SK-N-SH (cell line): ENCODE data around the gene FAM72D.
"Not testable (repeated sequence)": the region's sequence is repeated elsewhere in the genome, so short reads cannot be mapped to it uniquely, and the experiment has no call there.

ENCODE experiments used
- CHD2 ChIP-seq: fragments of 150-350 bp; IDR thresholded peaks from 2 replicates; pipeline ENCODE4 v1.6.1; 2018; ENCODE audit warnings: low read length; ENCODE audit not compliant: partially characterized antibody
- CTCF ChIP-seq: fragments of 200-600 bp; sonication (generic); IDR thresholded peaks from 2 replicates; pipeline ENCODE4 v1.6.1; 2017; ENCODE audit warnings: antibody characterized with exemption, mild to moderate bottlenecking, moderate library complexity
- EP300 ChIP-seq, 2 experiments: IDR thresholded peaks; 2 replicates each; pipeline versions ENCODE4 v1.4.0 to v1.6.1; 2012; ENCODE audit warnings: borderline replicate concordance in 1 of 2, low read depth in 1 of 2, low read length in 1 of 2
- EZH2phosphoT487 ChIP-seq: fragments of 200-600 bp; sonication (generic); IDR thresholded peaks from 2 replicates; pipeline ENCODE4 v1.6.1; 2017; ENCODE audit warnings: low read depth, mixed run types, mild to moderate bottlenecking, antibody characterized with exemption, moderate library complexity, borderline replicate concordance
- FOXM1 ChIP-seq: IDR thresholded peaks from 2 replicates; pipeline ENCODE4 v1.4.0; 2012; ENCODE audit warnings: low read depth, mild to moderate bottlenecking
- NRF1 ChIP-seq: IDR thresholded peaks from 2 replicates; pipeline ENCODE4 v1.6.1; 2012; ENCODE audit warnings: low read depth, mild to moderate bottlenecking, low read length
- POLR2AphosphoS5 ChIP-seq: IDR thresholded peaks from 2 replicates; pipeline ENCODE4 v1.6.1; 2012; ENCODE audit warnings: low read depth, low read length
- RAD21 ChIP-seq: IDR thresholded peaks from 2 replicates; pipeline ENCODE4 v1.6.1; 2012; ENCODE audit warnings: mild to moderate bottlenecking, low read length
- SIN3A ChIP-seq: IDR thresholded peaks from 2 replicates; pipeline ENCODE4 v1.6.1; 2012; ENCODE audit warnings: low read depth, mild to moderate bottlenecking, low read length, moderate library complexity, borderline replicate concordance
- TCF12 ChIP-seq: IDR thresholded peaks from 2 replicates; pipeline ENCODE4 v1.4.0; 2012
- YY1 ChIP-seq: IDR thresholded peaks from 2 replicates; pipeline ENCODE4 v1.4.0; 2012; ENCODE audit warnings: low read depth, mild to moderate bottlenecking
- TF ChIP-seq, protein P1 (sequence below): fragments of 150-350 bp; IDR thresholded peaks from 2 replicates; pipeline ENCODE4 v1.6.1; 2016; ENCODE audit warnings: mild to moderate bottlenecking, low read depth, low read length
- TF ChIP-seq, protein P2 (sequence below): IDR thresholded peaks from 2 replicates; pipeline ENCODE4 v1.6.1; 2012; ENCODE audit warnings: mild to moderate bottlenecking, low read depth, low read length, moderate library complexity

GRCh38 chr1:145127144-145127543, 31.4 kb downstream of the FAM72D start:
- not testable (repeated sequence) for TF ChIP-seq CTCF; EZH2phosphoT487; SIN3A; FOXM1; POLR2AphosphoS5; RAD21; YY1; CHD2; EP300 (IDR thresholded peaks at IDR 0.05; ENCODE audit: borderline replicate concordance in 1 of 2, low read depth in 1 of 2, low read length in 1 of 2); TCF12; NRF1
- TF ChIP-seq, protein P1, sequence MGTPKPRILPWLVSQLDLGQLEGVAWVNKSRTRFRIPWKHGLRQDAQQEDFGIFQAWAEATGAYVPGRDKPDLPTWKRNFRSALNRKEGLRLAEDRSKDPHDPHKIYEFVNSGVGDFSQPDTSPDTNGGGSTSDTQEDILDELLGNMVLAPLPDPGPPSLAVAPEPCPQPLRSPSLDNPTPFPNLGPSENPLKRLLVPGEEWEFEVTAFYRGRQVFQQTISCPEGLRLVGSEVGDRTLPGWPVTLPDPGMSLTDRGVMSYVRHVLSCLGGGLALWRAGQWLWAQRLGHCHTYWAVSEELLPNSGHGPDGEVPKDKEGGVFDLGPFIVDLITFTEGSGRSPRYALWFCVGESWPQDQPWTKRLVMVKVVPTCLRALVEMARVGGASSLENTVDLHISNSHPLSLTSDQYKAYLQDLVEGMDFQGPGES = not testable (repeated sequence)
- TF ChIP-seq, protein P2, sequence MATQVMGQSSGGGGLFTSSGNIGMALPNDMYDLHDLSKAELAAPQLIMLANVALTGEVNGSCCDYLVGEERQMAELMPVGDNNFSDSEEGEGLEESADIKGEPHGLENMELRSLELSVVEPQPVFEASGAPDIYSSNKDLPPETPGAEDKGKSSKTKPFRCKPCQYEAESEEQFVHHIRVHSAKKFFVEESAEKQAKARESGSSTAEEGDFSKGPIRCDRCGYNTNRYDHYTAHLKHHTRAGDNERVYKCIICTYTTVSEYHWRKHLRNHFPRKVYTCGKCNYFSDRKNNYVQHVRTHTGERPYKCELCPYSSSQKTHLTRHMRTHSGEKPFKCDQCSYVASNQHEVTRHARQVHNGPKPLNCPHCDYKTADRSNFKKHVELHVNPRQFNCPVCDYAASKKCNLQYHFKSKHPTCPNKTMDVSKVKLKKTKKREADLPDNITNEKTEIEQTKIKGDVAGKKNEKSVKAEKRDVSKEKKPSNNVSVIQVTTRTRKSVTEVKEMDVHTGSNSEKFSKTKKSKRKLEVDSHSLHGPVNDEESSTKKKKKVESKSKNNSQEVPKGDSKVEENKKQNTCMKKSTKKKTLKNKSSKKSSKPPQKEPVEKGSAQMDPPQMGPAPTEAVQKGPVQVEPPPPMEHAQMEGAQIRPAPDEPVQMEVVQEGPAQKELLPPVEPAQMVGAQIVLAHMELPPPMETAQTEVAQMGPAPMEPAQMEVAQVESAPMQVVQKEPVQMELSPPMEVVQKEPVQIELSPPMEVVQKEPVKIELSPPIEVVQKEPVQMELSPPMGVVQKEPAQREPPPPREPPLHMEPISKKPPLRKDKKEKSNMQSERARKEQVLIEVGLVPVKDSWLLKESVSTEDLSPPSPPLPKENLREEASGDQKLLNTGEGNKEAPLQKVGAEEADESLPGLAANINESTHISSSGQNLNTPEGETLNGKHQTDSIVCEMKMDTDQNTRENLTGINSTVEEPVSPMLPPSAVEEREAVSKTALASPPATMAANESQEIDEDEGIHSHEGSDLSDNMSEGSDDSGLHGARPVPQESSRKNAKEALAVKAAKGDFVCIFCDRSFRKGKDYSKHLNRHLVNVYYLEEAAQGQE = not testable (repeated sequence)
